ENCODE measurements around the gene C10orf67. TPM values are rescaled to one million over a fixed set of nuclear protein-coding genes. Genes with fewer than 3 reads are reported as not detected.
"Not testable (repeated sequence)": the region's sequence is repeated elsewhere in the genome, so short reads cannot be mapped to it uniquely, and the experiment has no call there.

Gene C10orf67
- total RNA-seq, result not detected in 2 replicates

DNA sequence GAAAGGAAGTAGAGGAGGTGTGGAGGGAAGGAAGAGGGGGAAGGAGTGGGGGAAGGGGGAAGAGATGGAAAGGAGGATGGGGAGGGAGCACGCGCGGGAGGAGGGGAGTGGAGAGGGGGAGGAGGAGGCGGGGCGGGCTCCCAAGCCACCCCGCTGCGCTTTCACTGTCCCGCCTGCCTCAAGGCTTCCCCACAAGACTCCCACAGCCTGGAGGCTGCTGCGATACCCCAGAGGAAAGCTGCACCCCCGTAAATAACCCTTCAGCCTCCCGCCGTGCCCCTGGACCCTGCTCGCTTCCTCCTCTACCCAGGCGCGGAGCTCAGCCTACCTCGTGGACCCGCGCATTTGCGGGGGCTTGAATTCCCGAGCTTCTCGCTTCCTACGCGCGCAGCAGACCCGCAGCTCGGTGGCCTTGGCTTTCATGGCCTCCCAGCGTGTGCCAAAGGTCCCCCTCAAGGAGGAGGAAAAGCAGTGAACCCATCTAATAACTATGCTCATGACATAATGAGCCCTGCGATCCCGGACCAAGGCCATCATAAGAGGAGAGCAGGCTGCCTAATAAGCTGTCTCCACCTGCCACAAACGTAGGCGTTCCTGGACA, at the start of gene C10orf67:
Gene C10orf67 (minus strand): TSS at position 557 of the 601 bp plus-strand sequence. CDS start 23 bp downstream, at position 534.
- intact Hi-C loops (cut with micrococcal nuclease), result loop anchor here (5.0 kb wide), 1 partner anchor 93 kb away; the partner anchor contains the start of gene OTUD1

DNA sequence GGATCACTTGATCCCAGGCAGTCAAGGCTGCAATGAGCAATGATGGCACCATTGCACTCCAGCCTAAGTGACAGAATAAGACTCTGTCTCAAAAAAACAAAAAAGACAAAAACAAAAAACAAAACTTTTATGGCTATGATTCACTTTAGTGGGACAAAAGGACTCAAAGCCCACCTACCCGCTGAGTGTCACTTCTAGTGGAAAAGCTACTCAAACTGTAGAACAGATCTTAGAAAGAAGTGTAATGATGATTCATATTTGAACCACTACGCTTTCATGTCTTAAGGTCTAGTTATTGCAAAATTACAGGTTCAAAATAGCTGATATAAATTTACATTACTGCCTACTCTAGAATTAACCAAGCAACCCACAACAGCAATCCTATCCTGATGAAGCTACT, 47.2 kb upstream of the C10orf67 start:
- intact Hi-C loops (cut with micrococcal nuclease), result no loop called here

DNA sequence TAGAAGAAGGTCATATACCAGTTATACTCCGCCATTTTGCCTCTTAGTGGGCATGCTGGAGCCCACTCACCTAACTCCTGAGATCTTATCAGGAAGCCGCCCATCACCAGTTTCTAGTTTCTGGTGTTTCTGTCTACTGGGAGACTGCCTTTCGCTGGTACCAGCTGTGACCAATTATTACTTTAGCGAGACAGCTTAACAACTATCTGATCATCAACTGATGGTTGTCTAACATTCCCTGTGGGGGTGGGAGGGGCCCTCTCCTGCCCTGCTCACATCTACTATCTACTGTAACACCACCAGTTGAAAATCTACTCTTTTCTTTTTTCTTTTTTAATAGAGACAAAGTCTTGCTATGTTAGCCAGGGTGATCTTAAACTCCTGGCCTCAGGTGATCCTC, 46.2 kb upstream of the C10orf67 start:
- intact Hi-C loops (cut with micrococcal nuclease), result no loop called here

DNA sequence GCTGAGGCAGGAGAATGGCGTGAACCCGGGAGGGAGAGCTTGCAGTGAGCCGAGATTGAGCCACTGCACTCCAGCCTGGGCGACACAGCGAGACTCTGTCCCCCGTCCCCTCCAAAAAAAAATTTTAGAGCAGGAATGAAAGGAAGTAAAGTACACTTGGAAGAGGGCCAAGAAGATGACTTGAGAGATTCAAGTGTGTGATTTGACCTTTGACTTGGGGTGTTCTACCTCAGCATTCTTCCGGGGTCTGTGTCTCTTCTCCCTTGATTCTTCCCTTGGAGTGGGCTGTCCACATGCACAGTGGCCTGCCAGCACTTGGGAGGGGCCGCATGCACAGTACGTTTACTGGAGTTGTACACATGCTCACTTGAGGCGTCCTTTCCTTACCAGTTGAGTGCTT, 45.8 kb upstream of the C10orf67 start:
- intact Hi-C loops (cut with micrococcal nuclease), result not testable (repeated sequence)

DNA sequence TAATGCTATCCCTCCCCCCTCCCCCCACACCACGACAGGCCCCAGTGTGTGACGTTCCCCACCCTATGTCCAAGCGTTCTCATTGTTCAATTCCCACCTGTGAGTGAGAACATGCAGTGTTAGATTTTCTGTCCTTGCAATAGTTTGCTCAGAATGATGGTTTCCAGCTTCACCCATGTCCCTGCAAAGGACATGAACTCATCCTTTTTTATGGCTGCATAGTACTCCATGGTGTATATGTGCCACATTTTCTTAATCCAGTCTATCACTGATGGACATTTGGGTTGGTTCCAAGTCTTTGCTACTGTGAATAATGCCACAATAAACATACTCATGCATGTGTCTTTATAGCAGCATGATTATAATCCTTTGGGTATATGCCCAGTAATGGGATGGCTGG, 42.9 kb upstream of the C10orf67 start:
- intact Hi-C loops (cut with micrococcal nuclease), result not testable (repeated sequence)

DNA sequence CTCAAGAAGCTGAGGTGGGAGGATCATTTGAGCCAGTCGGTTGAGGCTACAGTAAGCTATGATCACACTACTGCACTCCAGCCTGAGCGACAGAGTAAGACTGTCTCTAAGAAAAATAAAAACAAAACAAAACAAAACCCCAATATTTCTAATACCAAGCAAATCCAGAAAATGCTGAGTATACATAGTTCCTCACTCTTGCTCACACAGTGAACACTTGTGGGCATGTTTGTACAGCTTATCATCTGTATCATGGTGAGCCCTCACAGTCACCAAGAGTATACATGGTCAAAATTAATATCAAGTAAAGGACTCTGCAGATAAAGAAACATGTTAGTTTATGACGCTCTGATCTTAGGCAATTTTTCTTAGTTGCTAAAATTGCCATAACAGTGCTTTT, 41.5 kb upstream of the C10orf67 start:
- intact Hi-C loops (cut with micrococcal nuclease), result no loop called here

DNA sequence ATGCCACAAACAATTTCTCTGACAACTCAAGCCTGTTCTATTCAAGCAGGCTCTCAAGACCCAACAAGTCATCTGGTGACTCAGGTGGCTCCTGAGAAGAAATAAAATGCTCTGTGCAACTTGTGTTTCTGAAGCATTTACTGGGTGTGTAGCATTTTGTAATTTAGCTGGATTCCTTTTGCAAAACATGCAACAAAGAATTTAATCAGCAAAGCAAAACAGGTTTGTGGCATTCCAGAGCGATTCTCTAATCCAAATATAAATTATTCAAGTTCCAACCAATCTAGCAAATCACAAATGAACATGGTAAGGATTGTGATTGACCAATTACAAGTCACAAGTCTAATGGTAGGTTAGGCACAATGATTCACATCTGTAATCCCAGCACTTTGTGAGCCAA, 39.8 kb upstream of the C10orf67 start:
- intact Hi-C loops (cut with micrococcal nuclease), result no loop called here

DNA sequence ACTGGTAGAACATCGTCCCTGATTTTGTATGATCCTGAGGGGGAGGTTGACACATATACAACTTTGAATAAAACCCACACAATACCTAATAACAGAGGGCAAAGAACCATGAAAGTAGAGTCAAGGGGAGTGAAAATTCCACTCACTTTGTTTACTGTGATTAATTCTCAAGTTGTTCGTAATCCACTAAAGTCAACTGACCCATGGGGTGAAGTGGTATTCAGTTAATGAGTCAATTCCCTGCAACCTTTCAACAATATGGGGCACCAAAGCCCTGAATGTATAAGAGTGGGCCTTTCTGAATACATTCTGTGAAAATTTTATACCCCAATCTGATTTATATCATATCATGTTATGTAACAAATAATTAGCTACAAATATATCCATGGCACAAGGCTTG, 39.0 kb upstream of the C10orf67 start:
- intact Hi-C loops (cut with micrococcal nuclease), result no loop called here

DNA sequence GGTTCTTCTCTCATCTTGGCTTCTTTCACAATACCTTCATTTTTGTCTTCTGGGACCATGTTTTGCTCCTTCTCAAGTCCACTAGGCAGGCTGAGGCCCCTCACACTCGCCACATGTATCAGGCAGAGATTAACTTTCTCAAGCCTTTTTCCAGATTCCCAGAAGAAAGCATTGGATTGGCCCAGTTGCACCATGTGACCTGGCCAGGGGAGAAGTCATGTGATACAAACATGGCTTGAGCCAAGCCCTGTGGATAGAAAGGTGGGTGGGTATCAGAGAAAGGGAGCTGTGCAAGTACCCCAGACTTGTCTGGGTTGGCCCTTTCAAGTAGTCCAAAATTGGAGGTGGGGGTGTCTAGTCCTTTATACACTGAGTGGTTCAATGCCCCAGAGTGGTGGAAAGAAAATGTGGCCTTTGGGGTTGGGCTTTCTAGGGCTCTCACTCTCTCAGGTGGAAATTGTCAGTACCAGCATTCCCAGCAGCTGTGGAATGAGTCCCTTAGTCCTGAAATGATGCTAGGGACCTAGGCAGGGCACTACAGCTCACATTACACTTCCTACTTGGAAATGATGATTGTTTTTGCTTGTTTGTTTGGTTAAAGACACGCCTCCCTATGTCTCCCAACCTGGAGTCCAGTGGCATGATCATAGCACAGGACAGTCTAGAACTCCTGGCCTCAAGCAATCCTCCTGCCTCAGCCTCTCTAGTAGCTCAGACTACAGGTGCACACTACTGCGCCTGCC, 36.9 kb upstream of the C10orf67 start:
- intact Hi-C loops (cut with micrococcal nuclease), result no loop called here

DNA sequence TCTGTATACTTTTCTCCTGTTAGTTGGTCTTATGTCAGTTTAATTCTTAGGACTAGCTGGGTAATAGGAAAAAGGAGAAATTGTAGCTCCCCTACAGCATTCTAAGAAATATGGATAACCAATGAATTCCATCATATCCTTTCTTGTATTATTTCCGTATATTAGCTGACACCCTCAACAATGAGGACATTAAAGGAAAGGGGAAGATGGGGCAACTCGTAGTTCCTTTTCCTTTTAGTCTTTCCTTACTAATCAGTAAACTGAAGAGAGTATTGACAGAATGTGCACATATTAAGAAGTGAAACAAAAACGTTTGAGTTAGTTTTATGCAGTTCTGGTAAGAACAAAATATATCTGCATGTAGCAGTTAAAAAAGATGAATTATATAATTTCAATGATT, 35.1 kb upstream of the C10orf67 start:
- intact Hi-C loops (cut with micrococcal nuclease), result no loop called here

DNA sequence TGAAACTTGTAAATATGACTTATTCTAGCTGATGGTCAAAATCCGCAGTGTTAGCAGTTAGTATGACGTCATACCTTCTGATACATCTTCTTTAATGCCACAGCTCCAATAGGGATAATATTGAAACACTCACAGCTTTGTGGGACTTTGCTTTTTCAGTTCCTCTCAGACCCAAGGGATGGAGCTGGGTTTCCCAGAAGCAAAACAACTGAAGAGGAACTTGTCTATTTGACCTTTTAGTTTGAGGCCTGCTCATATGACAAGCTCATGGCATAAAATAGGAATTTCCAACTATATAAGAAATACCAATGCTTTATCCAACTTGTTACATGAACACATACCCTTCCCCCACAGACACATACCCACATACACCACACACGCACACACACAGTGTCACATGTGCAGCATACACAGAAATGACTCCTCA, 31.6 kb upstream of the C10orf67 start:
- intact Hi-C loops (cut with micrococcal nuclease), result no loop called here

DNA sequence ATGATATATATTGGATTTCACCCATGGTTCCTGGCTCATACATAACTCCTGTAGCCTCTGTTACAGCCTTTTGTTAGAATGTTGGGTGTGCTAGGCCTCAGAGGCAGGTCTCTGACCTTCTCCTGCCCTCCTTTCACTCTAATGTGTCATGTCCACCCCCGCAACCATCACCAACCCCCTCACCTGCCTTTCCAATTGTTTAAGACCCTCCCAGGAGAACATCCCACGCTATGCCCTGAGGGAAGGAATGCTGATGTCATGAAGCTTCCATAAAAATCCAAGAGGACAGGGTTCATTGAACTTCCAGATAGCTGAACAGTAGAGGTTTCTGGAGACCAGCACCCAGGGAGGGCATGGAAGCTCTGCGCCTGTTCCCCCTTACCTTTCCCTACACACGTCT, 30.8 kb upstream of the C10orf67 start:
- intact Hi-C loops (cut with micrococcal nuclease), result no loop called here

DNA sequence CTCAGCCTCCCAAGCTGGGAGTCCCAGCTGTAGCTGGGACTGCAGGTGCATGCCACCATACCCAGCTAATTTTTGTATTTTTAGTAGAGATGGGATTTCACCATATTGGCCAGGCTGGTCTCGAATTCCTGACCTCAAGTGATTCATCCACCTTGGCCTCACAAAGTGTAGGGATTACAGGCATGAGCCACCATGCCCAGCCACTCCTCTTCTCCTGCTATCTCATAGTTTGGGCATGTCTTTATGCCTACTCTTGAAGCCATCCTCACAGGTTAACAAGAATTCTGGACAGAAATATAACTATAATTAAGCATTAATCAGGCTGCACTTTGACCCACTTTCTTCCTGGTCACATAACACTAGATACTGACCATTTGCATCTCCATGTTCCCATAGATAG, 28.6 kb upstream of the C10orf67 start:
- intact Hi-C loops (cut with micrococcal nuclease), result no loop called here

DNA sequence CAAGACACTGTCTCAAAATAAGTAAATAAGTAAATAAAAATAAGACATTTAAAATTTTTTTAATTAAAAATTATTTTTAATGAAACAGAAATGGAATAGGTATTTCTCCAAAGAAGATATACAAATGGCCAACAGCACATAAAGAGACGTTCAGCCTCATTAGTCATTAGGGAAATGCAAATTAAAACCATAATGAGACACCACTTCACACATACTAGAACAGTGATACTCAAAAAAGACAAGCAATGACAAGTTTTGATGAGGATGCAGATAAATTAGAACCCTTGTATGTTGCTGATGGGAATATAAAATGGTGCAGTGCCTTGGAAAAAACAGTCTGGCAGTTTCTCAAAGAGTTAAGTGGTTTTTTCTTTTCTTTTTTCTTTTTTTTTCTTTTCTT, 26.5 kb upstream of the C10orf67 start:
- intact Hi-C loops (cut with micrococcal nuclease), result no loop called here

DNA sequence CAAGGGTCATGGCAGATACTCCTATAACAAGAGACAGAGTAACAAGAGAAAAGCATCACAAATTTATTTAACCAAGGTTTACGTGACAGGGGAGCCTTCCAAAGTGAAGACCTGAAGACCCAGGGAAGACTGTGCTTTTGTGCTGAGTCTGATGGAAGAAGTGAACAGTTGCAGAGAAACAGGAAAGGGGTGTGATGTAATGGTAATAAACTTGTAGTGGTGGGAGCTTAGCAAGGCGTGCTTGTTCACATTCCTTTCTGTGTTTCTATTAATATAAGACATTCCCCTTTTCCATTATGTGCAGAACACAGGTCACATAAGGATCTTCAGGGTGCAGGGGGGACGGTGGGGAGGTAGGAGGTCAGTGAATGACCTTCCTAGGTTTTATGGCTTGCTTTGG, 25.5 kb upstream of the C10orf67 start:
- intact Hi-C loops (cut with micrococcal nuclease), result no loop called here

DNA sequence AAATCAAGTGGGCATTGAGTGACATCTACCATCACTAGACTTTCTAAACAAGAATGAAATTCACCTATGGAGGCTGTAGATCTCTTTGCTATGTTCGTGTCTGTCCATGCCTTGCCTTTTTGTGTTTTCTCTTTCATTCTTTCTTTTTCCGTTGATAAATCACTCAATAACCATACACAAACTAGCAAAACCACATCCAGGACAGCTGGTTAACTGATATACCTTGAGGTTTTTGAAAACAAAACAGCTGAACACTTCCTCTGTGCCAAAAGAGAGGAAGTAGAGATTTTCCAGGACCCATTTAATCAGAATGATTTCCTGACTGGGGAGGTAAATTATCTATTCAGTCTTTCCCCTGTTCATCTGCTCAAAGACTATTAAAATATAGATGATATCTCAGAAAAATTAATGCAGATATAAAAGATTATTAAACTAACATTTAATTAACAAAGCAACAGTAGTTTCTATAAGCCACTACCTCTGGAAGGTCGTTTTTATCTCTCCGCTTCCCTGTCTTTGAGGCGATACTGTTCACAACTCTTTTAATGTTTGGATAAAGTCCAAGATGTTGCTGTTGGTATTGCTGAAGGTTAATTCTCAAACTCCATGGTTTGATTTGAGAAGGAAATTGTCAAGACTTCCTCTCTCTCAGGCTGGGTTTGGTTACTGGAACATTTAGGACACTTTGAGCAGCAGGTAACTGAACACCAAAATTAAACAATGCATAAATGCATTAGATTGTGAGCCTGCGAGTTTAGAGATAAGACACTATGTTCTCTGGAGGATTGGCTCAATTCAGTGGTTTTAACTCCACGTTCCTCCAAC, 24.4 kb upstream of the C10orf67 start:
- intact Hi-C loops (cut with micrococcal nuclease), result loop anchor here (1.0 to 5.0 kb wide), 2 partner anchors 42 to 70 kb away; partner anchors contain the start of gene OTUD1

DNA sequence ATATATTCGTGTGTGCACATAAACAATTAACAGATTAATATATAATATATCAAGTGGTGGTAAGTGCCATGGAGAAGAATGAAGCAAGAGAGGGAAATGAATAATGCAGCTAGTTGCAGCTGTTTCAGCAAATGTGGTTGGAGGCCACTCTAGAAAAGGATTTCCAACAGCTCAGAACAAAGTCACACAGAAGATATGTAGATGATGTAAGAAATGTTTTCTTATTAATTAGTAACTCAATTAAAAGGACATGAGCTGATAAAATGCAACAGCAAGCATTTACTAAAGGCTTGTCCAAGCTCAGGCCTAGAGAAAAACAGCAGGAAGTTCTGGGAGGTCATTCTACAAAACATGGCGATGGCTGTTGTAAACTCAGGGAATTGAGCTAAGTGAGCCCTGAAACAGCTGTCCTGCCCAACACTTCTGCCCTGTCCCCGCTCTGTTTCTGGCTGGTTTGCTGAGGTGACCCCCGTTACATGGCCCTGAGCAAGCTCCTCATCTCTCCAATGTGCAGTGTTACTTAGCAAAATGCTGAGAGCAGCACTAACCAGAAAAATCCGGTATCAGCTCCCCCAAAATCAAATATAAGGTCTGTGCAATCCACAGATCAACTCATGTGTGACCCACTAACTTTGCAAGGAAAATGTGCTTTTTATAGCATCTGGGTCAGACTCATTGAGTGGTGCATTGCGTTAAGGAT, 23.4 kb upstream of the C10orf67 start:
- intact Hi-C loops (cut with micrococcal nuclease), result loop anchor here (1.0 to 5.0 kb wide), 2 partner anchors 41 to 71 kb away; partner anchors contain the start of gene OTUD1

DNA sequence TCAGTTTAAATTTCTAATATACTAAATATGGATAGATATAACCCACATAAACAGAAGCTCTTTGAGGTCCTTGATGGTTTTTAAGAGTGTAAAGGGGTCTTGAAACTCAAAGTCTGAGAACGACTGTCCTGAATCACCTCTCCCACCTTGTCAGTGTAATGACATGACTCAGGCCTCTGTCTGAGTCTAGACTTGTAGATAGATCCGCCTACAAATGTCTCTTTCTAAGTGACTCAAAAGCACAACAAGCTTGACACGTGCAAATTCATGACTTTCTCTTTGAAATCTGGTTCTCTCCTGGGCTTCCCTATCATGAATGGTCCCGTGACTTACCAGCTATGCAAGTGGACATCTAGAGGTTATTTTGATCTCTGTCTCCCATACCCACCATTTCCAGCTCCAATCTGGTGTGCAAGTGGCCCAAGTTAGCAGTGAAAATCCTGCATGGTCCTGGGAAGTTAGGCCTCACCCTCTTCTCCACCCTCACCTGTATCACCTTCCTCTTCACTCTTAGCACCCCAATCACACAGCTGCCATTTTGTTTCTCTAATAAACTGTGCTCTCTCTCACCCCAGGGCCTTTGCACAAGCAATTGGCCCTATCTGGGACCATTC, 20.9 kb upstream of the C10orf67 start:
- intact Hi-C loops (cut with micrococcal nuclease), result loop anchor here (5.0 kb wide), 1 partner anchor 38 kb away; no protein-coding TSS in a partner anchor

DNA sequence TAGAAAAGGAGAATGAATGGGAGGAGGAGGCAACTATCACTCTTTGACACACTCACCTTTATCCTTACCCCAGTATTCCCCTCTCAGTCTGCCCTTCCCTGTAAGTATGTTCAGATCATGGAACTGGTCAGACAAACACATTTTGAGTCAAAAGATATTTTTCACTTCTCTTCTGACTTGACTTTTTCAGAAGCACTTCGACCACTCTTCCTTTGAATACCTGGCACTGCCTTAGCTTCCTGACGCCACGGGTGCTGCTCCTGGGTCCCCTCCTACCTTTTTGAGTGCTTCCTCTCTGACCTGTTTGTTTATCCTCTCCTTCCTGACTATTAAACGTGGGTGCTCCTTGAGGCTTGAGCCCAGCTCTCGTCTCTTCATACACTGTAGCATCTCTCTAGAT, 19.8 kb upstream of the C10orf67 start:
- intact Hi-C loops (cut with micrococcal nuclease), result no loop called here

DNA sequence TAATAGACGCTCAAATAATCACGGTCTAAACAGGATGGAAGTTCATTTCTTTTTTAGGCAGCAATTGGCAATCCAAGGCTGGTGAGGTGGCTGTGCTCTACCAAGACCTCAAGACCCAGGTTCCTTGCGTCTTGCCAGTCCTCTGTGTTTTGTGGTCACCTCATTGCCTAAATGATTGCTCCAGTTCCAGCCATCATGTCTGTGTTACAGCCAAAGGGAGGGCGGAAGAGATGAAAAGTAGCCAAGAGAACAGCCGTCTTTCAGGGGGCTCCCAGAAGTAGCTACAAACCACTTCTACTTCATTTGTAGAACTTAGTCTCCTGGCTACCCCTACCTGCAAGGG, 19.2 kb upstream of the C10orf67 start:
- intact Hi-C loops (cut with micrococcal nuclease), result loop anchor here (1.0 kb wide), 2 partner anchors 22 to 76 kb away; partner anchors contain the start of gene OTUD1
